HFFc6 (cell line): ENCODE data around the gene DTX3. TPM values are rescaled to one million over a fixed set of nuclear protein-coding genes. Genes with fewer than 3 reads are reported as not detected.
A peak's percentile ranks its signal among the peaks of the same experiment; 100 is the strongest.
"Not testable (repeated sequence)": the region's sequence is repeated elsewhere in the genome, so short reads cannot be mapped to it uniquely, and the experiment has no call there.

Source experiments
- DNase-seq: peaks from one replicate; pipeline ENCODE4 v3.0.0-alpha.2; 2018
- H3K27ac Mint-ChIP-seq: 2 replicates; pipeline ENCODE4 v1.8.0; 2020; ENCODE audit warnings: mild to moderate bottlenecking, mixed read lengths
- H3K27me3 Mint-ChIP-seq: 2 replicates; pipeline ENCODE4 v1.8.0; 2021; ENCODE audit warnings: mild to moderate bottlenecking, moderate library complexity, mixed read lengths; ENCODE audit not compliant: insufficient read depth
- H3K36me3 Mint-ChIP-seq: 2 replicates; pipeline ENCODE4 v1.8.0; 2021; ENCODE audit warnings: low read depth, mixed read lengths
- H3K4me1 Mint-ChIP-seq: 2 replicates; pipeline ENCODE4 v1.8.0; 2020; ENCODE audit warnings: low read depth, mixed read lengths
- H3K4me3 Mint-ChIP-seq: 2 replicates; pipeline ENCODE4 v1.8.0; 2020; ENCODE audit warnings: mild to moderate bottlenecking, moderate library complexity, mixed read lengths
- H3K9me3 Mint-ChIP-seq: 2 replicates; pipeline ENCODE4 v1.8.0; 2020; ENCODE audit warnings: mild to moderate bottlenecking, mixed read lengths
- total RNA-seq, 6 experiments: library from RNA; stranded (reverse); fragmentation: NEBNext Ultra II Directional; extraction: Animal tissue kit (Norgen Biotek cat#: 25700); gene quantifications; 2 replicates in 1 of 6; 3 replicates in 5 of 6; pipeline ENCODE4 v1.2.3, GENCODE V29; 2021
- TF ChIP-seq, protein P1 (sequence below): fragments of 200-600 bp; sonication (generic); IDR thresholded peaks from 2 replicates; pipeline ENCODE4 v1.5.0; 2021; ENCODE audit warnings: antibody characterized with exemption, mild to moderate bottlenecking

DTX3 gene
- total RNA-seq, 6 experiments from 2014 or later, result 17.7 to 21.0 (median 19.2) TPM

GRCh38 chr12:57638096-57638495 is 33.5 kb downstream of the DTX3 start:
- Mint-ChIP-seq H3K4me1 (peaks cover 6% of the 10 kb centered on the region), H3K4me3 (no peak overlapping the region), H3K27ac (no peak overlapping the region), H3K36me3 (no peaks in the 10 kb centered on the region), H3K9me3 (no peaks in the 10 kb centered on the region), H3K27me3 (peaks cover 14% of the 10 kb centered on the region)
- DNase-seq, result no peak
- TF ChIP-seq, protein P1, sequence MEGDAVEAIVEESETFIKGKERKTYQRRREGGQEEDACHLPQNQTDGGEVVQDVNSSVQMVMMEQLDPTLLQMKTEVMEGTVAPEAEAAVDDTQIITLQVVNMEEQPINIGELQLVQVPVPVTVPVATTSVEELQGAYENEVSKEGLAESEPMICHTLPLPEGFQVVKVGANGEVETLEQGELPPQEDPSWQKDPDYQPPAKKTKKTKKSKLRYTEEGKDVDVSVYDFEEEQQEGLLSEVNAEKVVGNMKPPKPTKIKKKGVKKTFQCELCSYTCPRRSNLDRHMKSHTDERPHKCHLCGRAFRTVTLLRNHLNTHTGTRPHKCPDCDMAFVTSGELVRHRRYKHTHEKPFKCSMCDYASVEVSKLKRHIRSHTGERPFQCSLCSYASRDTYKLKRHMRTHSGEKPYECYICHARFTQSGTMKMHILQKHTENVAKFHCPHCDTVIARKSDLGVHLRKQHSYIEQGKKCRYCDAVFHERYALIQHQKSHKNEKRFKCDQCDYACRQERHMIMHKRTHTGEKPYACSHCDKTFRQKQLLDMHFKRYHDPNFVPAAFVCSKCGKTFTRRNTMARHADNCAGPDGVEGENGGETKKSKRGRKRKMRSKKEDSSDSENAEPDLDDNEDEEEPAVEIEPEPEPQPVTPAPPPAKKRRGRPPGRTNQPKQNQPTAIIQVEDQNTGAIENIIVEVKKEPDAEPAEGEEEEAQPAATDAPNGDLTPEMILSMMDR, result no peak

DNA sequence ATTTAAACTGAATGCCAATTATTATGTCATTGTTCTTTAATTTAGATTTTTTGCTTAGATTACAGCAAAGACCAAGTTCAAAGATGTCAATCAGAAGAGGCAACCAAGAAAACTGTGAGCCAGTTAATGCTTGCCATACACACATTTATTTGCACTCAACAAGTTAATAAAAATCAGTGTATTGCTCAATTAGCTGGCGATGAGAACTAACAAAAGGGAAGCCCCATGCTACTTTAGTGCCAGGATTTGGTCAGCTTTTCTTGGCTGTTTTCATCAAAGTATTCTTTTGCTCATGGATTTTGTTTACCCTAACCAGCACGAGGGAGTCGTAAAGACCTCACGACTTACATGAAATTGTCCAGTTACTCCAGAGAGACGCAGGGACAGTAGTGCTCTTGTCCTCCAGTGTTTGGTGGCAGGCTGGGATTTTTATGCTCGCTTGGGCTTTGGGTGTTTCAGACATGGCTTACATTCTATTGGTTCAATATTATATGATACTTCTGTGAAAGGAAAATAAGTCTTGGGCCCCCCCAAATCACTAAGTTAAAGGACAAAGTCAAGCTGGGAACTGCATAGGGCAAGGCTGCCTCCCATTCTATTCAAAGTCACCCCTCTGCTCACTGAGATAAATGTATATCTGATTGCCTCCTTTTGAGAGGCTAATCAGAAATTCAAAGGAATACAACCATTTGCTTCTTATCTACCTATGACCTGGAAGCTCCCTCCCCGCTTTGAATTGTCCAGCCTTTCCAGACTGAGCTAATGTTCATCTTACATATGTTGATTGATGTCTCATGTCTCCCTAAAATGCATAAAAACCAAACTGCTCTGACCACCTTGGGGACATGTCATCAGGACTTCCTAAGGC is 35.8 kb downstream of the DTX3 start:
- TF ChIP-seq, protein P1, result no peak
- peaks cover 14% of the 10 kb centered on the region; the same call in 1 of the 2 replicates for H3K27me3 Mint-ChIP-seq
- no peak for DNase-seq
- H3K4me1 Mint-ChIP-seq, result no peaks in the 10 kb centered on the region
- H3K9me3 Mint-ChIP-seq, result peaks cover 10% of the 10 kb centered on the region
- no peak overlapping the region for H3K27ac Mint-ChIP-seq
- H3K36me3 Mint-ChIP-seq, result no peaks in the 10 kb centered on the region
- no peak overlapping the region for H3K4me3 Mint-ChIP-seq

DNA sequence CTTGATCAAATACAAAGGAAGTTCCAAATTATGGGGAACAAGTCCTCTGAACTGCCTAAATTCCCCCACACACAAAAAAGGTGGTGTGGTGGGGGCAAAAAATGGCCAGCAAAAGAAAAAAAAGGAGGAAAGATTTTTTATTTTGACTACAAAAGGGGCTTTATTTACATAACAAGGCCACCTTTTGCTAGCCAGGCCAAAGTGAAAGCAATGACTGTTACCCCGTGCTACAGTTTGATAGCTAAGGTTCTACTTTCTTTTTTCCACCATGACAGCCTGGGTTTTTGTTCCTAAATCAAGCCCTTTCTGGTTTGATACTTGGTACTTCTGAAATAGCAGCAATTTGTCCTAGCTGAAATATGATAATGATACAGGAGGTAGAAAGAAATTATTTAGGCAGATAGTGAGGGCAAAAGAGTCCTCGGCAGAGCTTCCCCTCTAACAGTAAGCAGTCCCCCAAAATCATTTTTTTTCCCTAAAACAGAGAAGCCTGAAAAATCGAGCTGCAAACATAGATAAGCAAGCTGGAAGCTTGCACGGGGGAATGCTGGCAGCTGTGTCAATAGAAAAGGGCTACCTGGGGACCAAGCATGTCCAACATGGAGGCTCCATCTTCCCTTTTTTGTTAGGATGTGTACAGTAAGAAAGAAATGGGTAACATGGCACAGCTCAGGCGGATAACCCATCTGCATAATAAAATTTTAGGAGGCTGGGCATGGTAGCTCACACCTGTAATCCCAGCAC is 37.2 kb downstream of the DTX3 start:
- H3K27ac Mint-ChIP-seq, result no peak overlapping the region
- TF ChIP-seq, protein P1, result no peak
- no peak overlapping the region for H3K4me3 Mint-ChIP-seq
- no peaks in the 10 kb centered on the region for H3K4me1 Mint-ChIP-seq
- peaks cover 14% of the 10 kb centered on the region; the same call in 1 of the 2 replicates for H3K27me3 Mint-ChIP-seq
- no peak for DNase-seq
- peaks cover 5% of the 10 kb centered on the region; the same call in 1 of the 2 replicates for H3K36me3 Mint-ChIP-seq
- peaks cover 20% of the 10 kb centered on the region for H3K9me3 Mint-ChIP-seq

- H3K27me3 Mint-ChIP-seq, H3K36me3 Mint-ChIP-seq, H3K4me1 Mint-ChIP-seq, H3K27ac Mint-ChIP-seq, H3K4me3 Mint-ChIP-seq: not testable (repeated sequence)
- peaks cover 20% of the 10 kb centered on the region for H3K9me3 Mint-ChIP-seq
- DNase-seq, result peak; percentile 35
Measured at GRCh38 chr12:57645990-57646658, 41.5 kb downstream of the DTX3 start.

- H3K27me3 Mint-ChIP-seq, DNase-seq, H3K36me3 Mint-ChIP-seq, H3K4me1 Mint-ChIP-seq, H3K27ac Mint-ChIP-seq, H3K4me3 Mint-ChIP-seq: not testable (repeated sequence)
- H3K9me3 Mint-ChIP-seq, result peaks cover 20% of the 10 kb centered on the region
Measured at GRCh38 chr12:57646659-57647049, 42.0 kb downstream of the DTX3 start.

- peaks cover 9% of the 10 kb centered on the region for H3K36me3 Mint-ChIP-seq
- H3K27ac Mint-ChIP-seq, result no peak overlapping the region
- H3K9me3 Mint-ChIP-seq, result peaks cover 17% of the 10 kb centered on the region; the same call in 1 of the 2 replicates
- H3K4me1 Mint-ChIP-seq, result no peaks in the 10 kb centered on the region
- no peak for DNase-seq
- H3K4me3 Mint-ChIP-seq, result no peak overlapping the region
- peaks cover 19% of the 10 kb centered on the region for H3K27me3 Mint-ChIP-seq
- TF ChIP-seq, protein P1, result no peak
Measured at GRCh38 chr12:57654042-57654441, 49.4 kb downstream of the DTX3 start.
